ENCODE data around the gene TMCO4. TPM values are rescaled to one million over a fixed set of nuclear protein-coding genes. Genes with fewer than 3 reads are reported as not detected.
"Not testable (repeated sequence)": the region's sequence is repeated elsewhere in the genome, so short reads cannot be mapped to it uniquely, and the experiment has no call there.

TMCO4 gene
- total RNA-seq, 1 experiment from 2014 or later: 19.1 TPM

DNA sequence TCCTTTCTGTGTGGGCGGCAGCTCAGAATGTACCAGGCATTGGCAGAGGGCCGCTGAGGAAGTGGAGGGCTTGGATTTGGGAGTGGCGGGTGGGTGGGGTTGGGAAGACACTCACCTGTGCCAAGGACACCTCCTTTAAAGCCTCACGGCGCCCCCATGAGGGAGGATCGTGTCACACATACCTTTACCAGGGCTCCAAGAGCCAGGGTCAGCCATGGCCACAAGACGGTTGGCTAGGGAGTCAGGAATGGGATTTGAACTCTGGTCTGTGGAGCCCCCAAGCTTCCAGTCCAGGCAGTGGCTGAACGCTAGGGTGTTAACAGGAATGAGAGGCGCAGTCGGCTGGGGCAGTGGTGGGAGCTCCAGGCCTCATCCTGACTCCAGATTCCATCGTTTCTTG is 151.0 kb downstream of the TMCO4 start:
- Histone ChIP-seq H3K36me3 (no peaks in the 10 kb centered on the region), H3K4me1 (replicated peaks) (peaks cover 15% of the 10 kb centered on the region), H3K27ac (no peak overlapping the region), H3K9me3 (replicated peaks) (no peaks in the 10 kb centered on the region), H3K27me3 (replicated peaks) (peaks cover 11% of the 10 kb centered on the region), H3K4me3 (no peak overlapping the region)
- no peak for DNase-seq (ENCODE audit: low read depth in 1 of 2, low spot score in 2 of 2)

DNA sequence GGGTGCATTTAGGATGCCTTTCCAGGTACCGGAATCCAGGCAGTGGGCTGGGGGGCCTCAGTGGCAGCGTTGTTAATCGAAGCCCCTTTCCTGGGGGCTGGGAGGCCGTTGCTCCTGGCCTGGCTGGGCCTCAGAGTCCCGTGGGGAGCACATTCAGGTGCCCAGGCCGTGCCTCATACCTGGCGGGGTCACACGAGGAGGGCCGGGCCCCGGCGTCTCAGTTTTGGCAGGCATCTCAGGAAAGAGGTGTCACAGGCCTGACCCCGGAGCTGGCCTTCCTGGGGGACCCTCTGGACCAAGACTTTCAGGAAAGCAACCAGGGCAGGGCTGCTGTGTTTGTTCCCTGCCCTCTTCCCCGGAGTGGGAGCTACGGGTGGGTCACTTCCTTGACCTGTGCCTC is 151.5 kb downstream of the TMCO4 start:
- Histone ChIP-seq H3K27ac (no peak overlapping the region), H3K36me3 (no peaks in the 10 kb centered on the region), H3K4me3 (no peak overlapping the region), H3K9me3 (replicated peaks) (no peaks in the 10 kb centered on the region), H3K27me3 (replicated peaks) (peaks cover 16% of the 10 kb centered on the region), H3K4me1 (replicated peaks) (peaks cover 16% of the 10 kb centered on the region)
- DNase-seq (ENCODE audit: low read depth in 1 of 2, low spot score in 2 of 2): no peak

DNA sequence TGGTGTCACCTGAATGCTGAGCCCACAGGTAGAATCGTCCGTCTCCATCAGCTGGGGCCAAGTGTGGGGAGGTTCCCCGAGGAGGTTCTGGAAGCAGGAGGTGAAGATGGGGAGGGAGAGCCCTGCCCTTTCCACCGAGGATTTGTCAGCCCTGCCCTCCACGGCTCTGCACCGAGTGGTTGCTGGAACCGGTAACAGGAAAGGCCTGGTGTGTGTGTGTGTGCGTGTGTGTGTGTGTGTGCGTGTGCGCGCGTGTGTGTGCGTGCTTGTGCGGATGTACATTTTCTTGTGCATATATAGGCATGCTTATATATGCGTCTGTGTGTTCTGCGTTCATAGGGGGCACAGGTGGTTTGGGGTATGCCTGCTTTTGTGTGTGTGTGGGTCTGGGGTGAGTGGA is 152.1 kb downstream of the TMCO4 start:
- peaks cover 17% of the 10 kb centered on the region for H3K27me3 ChIP-seq (replicated peaks)
- no peaks in the 10 kb centered on the region for H3K9me3 ChIP-seq (replicated peaks)
- H3K27ac ChIP-seq: no peak overlapping the region
- no peak overlapping the region for H3K4me3 ChIP-seq
- peaks cover 18% of the 10 kb centered on the region for H3K4me1 ChIP-seq (replicated peaks)
- H3K36me3 ChIP-seq: no peaks in the 10 kb centered on the region
- DNase-seq (ENCODE audit: low read depth in 1 of 2, low spot score in 2 of 2): no peak

DNA sequence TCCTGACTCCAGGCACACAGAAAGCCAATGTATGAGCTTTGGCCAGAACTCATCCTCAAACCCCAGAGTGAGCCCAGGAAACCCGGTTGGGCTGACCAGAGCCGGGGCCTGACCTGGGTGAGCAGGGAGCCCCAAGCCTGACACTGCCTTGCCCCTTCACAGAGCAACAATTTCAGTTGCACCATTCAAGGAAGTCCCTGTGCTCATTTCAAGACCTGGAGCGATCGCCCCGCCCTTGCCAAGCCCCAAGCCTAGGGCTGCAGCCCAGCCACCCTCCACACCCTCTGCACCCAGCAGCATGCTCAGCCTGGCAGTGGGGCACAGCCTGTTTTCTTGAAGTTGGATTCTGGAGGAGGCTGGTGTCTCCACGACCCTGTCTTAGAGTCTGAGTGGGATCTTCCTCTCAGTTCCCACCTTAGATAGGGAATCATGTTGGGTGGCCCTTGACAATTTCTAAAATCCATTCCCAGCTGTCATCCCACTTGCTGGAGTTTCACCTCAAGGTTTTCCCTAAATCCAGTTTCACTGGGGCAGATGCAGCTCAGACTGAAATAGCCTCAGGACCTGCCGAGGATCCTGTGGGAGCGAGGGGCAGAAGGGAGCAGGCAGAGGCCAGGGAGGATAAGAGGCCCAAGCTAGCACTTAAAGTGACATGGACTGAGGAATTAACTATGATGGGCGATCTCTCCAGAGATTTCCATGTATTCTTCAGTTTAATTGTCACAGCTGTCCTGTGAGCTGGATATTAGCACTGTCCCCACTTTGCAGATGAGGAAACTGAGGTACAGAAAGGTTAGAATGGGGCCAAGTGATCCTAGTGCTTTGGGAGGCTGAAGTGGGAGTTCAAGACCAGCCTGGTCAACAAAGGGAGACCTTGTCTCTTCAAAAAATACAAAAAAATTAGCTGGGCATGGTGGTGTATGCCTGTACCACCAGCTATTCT is 153.1 kb downstream of the TMCO4 start:
- H3K27me3 ChIP-seq (replicated peaks): peaks cover 17% of the 10 kb centered on the region
- no peak overlapping the region for H3K27ac ChIP-seq
- no peak overlapping the region for H3K4me3 ChIP-seq
- H3K36me3 ChIP-seq: no peaks in the 10 kb centered on the region
- H3K4me1 ChIP-seq (replicated peaks): peaks cover 18% of the 10 kb centered on the region
- H3K9me3 ChIP-seq (replicated peaks): no peaks in the 10 kb centered on the region
- DNase-seq (ENCODE audit: low read depth in 1 of 2, low spot score in 2 of 2): no peak

DNA sequence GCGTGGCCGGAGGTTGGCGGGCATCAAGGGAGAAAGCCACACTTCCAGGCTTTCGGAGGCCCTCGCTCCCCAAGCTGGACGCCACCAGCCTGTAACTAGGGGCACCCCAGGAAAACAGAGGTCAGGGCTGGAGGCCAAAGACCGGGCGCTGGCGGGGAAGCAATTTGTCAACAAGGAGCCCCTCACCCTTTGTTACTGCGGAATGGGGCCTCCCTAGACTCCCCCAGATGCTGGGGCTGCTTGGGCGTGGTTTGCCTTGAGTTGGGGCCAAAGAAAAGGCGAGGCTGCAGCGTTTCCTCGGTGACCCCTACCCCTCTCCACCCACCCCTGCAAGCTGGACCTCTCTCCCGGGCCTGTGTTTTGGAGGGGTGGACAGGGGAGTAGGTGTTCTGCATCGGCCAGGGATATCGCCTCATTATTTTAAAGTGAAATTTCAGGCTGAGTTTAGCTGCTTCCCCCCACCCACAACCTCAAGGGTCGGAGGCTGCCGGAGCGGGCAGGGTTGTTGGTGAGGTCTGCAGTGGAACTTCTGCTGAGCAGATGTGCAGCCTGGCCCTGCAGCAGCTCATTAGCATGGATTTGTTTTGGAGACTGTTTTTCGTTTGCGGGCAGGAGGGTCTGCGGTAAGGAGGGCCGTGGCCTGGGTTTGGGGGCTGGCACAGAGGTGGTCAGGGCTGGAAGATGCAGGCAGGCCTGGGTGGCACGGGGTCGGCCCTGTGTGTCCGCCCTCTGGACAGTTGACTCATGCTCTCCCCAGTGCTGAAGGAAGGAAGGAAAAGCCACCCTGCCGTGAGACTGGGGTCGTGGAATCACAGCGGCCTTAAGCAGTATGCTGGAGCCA is 154.1 kb downstream of the TMCO4 start:
- H3K27ac ChIP-seq: no peak overlapping the region
- H3K4me3 ChIP-seq: no peak overlapping the region
- no peaks in the 10 kb centered on the region for H3K36me3 ChIP-seq
- no peaks in the 10 kb centered on the region for H3K9me3 ChIP-seq (replicated peaks)
- H3K27me3 ChIP-seq (replicated peaks): peaks cover 17% of the 10 kb centered on the region
- peaks cover 18% of the 10 kb centered on the region for H3K4me1 ChIP-seq (replicated peaks)
- no peak for DNase-seq (ENCODE audit: low read depth in 1 of 2, low spot score in 2 of 2)

DNA sequence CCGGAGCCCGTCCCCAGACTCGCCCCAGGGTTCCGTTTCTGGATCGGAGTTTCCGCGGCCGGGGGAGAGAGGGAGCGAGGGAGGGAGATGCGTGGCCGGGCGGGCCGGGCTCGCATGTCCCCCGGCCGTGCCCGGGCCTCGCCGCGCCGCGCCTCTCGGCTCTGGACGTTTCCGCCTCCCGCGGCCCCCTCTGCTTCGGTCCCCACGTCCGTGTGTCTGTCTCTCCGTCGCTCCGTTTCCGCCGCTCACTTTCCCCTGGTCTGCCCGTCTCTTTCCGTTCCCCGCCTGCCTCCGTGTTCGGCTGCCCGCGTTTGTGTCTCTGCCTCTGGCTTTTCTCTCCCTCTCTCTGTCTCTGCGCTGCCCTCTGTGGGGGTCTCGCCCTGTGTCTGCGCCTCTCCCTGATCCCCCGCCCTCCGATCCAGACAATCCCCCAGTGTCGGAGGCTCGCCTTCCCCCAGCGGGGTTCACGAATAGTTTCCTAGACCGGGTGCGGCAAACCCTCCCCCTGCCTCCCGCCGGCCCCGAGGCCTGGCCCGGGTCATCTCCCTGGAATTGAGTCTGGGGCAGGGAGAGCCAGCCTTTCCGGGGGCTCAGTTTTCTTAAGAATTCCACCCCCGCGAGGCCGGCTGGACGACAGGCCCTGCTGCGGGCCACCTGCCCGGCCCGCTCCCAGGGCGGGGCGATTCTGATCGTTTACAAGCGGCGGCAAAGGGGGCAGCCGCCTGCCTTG is 154.9 kb downstream of the TMCO4 start:
- H3K9me3 ChIP-seq (replicated peaks): no peaks in the 10 kb centered on the region
- H3K27ac ChIP-seq: no peak overlapping the region
- DNase-seq (ENCODE audit: low read depth in 1 of 2, low spot score in 2 of 2): no peak

DNA sequence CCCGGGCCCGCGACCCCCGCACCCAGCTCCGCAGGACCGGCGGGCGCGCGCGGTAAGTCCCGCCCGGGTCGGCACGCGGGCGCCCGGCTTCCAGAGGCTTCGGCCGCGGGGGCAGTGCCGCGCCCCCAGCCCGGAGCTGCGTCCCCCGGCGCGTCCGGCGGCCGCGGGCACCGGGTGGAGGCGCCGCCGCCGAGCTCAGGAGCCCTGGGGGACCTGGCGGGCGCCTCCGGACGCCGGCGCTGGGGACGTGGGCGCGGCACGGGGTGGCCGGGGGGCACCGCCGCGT is 155.4 kb downstream of the TMCO4 start:
- H3K4me3 ChIP-seq: peak overlapping the region; percentile 46
- H3K27ac ChIP-seq: no peak overlapping the region
- H3K36me3 ChIP-seq: no peaks in the 10 kb centered on the region
- DNase-seq (ENCODE audit: low read depth in 1 of 2, low spot score in 2 of 2): no peak
- no peaks in the 10 kb centered on the region for H3K9me3 ChIP-seq (replicated peaks)
- peaks cover 18% of the 10 kb centered on the region for H3K4me1 ChIP-seq (replicated peaks)
- H3K27me3 ChIP-seq (replicated peaks): peaks cover 21% of the 10 kb centered on the region

More for the DNA sequence above, 154.9 kb downstream of the TMCO4 start:
- Histone ChIP-seq H3K27me3 (replicated peaks) (peaks cover 20% of the 10 kb centered on the region), H3K36me3 (no peaks in the 10 kb centered on the region), H3K4me1 (replicated peaks) (peaks cover 18% of the 10 kb centered on the region), H3K4me3 (peak overlapping the region; percentile 46)

DNA sequence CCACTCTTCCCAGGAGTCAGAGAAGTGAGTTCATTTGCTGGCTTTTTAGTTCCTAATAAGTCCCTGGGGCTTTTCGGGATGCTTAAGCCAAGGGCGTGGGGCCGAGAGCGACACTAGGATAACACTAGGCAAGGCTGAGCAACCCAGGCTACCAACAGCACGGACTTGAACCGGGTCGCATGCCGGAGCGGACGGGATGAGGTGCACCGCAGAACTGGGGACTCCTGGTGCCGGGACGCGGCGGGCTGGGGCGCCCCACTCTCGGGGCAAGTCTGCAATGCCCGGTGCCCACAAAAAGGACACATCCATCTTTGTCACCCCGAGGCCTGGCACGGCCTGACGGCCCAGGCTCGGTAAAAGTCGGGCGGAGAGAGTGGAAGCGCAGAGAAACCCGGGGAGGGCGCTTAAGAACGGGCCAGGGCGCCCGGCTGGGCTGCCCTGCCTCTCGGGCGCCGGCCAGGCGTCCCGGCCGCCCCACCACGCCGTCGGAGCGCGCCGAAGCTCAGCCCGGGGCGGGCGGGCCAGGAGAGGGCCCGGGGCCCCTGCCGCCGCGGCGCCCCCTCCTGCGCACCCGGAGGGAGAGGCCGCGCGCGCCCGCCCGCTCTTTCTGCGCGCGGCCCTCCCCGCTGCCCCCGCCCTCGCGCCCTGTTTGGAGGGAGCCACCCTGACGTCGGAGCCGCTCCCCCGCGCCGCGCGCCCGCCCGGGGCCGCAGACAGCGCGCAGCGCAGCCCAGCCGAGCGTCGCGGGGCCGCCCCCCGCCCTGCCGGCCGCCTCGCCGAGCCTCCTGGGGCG is 155.9 kb downstream of the TMCO4 start, which contains the start of gene NBL1:
Gene NBL1 (plus strand): TSS at position 710 of the 793 bp plus-strand sequence. CDS start 10,720 bp downstream, outside the sequence.
- no peak for DNase-seq (ENCODE audit: low read depth in 1 of 2, low spot score in 2 of 2)
- Histone ChIP-seq H3K36me3 (no peaks in the 10 kb centered on the region), H3K9me3 (replicated peaks) (no peaks in the 10 kb centered on the region), H3K27me3 (replicated peaks) (peaks cover 21% of the 10 kb centered on the region), H3K4me3 (peak within 1 kb of the TSS; percentile 46), H3K27ac (no peak within 1 kb of the TSS), H3K4me1 (replicated peaks) (peaks cover 18% of the 10 kb centered on the region)

DNA sequence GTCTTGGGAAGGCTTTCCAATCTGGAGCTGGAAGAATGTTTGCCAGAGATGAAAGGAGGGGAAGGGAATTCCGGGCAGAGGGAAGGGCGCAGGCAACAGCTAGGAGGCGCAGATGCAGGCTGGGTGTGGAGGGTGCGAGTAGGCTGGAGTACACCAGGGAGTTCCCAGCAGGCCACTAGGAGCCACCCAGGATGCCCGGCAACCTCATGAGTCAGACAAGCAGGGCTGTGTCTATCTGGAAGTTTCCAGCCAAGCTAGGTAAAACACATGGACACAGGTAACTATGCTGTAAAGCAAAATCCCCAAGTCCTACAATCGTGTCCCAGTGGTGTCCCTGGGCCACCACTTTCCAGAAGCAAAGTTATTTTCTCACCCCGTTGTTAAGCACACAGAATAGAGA is 156.6 kb downstream of the TMCO4 start:
- no peaks in the 10 kb centered on the region for H3K9me3 ChIP-seq (replicated peaks)
- H3K4me3 ChIP-seq: no peak overlapping the region
- no peak overlapping the region for H3K27ac ChIP-seq
- peaks cover 18% of the 10 kb centered on the region for H3K4me1 ChIP-seq (replicated peaks)
- DNase-seq (ENCODE audit: low read depth in 1 of 2, low spot score in 2 of 2): no peak
- H3K36me3 ChIP-seq: no peaks in the 10 kb centered on the region
- H3K27me3 ChIP-seq (replicated peaks): peaks cover 21% of the 10 kb centered on the region

DNA sequence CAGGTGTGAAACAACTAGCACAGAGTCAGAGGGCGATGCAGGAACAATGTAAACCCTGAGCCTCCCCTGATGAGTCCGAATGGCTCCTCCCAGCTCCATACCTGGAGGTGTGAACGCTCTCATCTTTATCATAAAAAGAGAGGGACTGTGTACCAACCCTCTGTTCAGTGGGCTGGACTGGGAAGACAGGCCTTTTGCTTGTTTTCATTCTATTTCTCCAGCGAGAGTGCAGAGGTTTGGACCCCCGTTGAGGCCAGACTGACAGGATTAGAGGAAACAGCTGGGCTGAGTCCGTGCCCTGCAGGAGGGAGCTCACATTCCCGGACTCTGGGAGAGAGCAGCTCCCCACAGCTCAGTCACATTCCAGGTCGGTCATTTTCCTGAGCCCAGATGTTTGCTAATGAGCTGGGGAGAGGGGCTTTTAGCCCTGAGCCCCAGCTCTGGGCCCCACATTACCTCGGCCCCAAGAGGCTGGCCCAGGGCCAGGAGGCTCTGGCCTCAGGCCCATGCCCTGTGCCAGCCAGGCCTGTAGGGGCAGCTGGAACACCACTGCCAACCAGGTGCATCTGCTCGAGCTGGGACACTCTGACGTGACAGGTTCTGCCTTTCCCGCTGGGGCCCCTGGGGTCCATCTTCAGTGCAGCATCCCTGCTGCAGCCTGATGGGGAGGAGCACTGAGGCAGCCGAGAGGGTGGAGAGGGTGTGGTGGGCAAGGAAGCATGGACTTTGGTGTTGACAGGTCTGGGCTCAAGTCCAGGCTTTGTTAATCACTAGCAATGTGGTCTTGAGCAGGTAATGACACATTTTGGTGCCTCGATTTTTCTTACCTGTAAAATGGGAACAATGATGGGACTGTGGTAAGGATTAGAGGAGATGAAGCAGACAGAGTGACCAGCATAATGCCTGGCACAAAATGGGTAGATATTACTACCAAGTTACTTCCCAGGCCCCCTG is 159.1 kb downstream of the TMCO4 start:
- DNase-seq (ENCODE audit: low read depth in 1 of 2, low spot score in 2 of 2): peak in 1 of 2 experiments; percentile 39
- Histone ChIP-seq H3K4me1 (replicated peaks) (peaks cover 18% of the 10 kb centered on the region), H3K27ac (no peak overlapping the region), H3K4me3 (no peak overlapping the region), H3K27me3 (replicated peaks) (peaks cover 21% of the 10 kb centered on the region), H3K9me3 (replicated peaks) (no peaks in the 10 kb centered on the region), H3K36me3 (no peaks in the 10 kb centered on the region)

DNA sequence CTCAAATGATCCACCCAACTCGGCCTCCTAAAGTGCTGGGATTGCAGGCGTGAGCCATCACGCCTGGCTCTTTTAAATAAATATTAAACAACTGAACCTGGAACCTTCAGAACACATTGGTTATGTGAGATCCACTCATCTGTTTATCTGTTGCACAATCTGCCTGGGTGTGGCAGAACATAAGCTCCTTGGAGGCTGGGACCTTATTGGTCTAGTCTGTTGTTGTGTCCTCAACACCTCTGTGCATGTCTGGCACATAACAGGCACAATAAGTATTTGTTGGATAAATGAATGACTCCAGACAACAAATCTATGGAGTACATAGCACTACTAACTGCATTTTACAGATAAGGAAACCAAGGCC is 159.7 kb downstream of the TMCO4 start:
- no peak for DNase-seq (ENCODE audit: low read depth in 1 of 2, low spot score in 2 of 2)
- H3K4me1 ChIP-seq (replicated peaks): peaks cover 17% of the 10 kb centered on the region

DNA sequence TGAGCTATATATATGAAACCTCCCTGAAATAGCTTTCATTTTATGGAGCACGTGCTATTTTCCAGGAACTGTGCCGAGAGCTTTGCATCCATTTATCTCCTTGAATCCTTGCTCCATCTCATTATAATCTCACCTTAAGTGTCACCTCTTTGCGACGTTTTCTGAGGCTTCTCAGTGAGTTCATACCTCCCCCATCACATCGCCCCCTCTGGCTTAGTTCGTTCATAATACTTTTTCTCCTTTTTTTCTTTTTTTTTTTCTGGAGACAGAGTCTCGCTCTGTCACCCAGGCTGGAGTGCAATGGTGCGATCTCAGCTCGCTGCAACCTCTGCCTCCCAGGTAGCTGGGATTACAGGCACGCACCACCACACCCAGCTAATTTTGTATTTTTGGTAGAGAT is 160.5 kb downstream of the TMCO4 start:
- H3K36me3 ChIP-seq; DNase-seq (ENCODE audit: low read depth in 1 of 2, low spot score in 2 of 2); H3K4me1 ChIP-seq (replicated peaks); H3K9me3 ChIP-seq (replicated peaks); H3K27ac ChIP-seq; H3K4me3 ChIP-seq: not testable (repeated sequence)
- peaks cover 11% of the 10 kb centered on the region for H3K27me3 ChIP-seq (replicated peaks)

More for the DNA sequence above, 159.7 kb downstream of the TMCO4 start:
- no peak overlapping the region for H3K27ac ChIP-seq
- H3K27me3 ChIP-seq (replicated peaks): peaks cover 16% of the 10 kb centered on the region
- no peak overlapping the region for H3K4me3 ChIP-seq
- H3K9me3 ChIP-seq (replicated peaks): no peaks in the 10 kb centered on the region
- no peaks in the 10 kb centered on the region for H3K36me3 ChIP-seq
